ENCODE results near the gene ASCC2.

ASCC2 gene

GRCh38 chr22:29787371-29787980, 50.6 kb downstream of the ASCC2 start:
- DNase-seq (ENCODE audit: low read depth): no peak

DNA sequence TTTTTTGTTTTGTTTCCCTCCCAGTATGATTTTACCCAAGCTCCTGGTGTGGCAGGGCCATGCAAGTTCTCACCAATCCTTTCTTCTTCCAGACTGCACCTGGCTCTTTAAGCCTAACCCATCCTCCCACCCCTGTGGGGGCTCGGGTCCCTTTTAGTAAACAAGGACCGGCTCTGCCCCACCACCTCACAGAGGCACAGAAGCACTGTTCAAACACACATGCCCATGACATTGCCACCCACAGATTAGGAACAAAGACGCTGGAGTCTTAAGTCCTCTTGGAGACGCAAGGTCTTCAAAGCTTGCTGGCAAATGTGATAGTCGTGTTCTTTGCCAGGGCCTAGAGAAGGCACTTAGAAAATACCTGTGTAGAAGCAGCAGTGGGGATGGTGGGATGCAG, 52.0 kb downstream of the ASCC2 start:
- no peak for DNase-seq (ENCODE audit: low read depth)

DNA sequence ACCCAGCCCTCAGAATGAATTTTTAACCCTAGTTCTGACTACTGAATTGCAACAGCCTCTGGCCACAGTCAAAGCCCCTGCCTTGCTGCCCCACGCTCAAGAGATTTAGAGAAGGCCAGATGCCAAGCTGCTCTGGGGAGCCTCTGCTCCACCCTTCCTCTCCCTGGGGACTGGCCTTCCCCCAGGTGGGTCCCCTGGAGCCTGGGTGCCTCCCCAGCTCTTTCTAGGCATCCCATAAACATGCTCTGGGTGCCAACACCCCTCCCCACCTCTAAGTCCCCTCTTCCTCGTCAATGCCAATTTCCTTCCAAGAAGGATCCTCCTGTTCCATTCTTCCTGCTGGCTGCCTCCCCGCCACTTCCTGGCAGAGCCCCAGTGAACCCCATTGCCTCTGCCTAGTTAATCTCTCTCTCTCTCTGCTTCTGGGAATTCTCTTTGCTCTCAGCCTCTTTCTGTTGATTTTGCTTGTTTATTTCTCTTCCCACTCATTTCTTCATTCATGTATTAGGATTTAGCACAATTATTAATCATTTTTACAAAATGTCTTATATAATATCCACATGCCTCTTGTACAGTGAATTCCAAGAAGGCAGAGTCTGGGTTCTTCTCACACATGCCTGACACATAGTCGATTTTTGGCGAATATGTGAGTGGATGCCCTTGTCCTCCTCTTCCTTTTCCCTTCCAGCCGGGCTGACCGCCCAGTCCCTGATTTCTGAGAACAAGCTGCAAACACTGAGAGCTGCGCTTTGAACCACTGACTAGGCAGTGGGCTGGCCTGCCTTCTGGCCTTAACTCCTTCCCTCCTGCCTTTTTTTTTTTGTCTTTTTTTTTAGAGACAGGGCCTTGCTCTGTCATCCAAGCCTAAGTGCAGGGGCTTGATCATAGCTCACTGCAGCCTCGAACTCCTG, 53.4 kb downstream of the ASCC2 start:
- no peak for DNase-seq (ENCODE audit: low read depth)

GRCh38 chr22:29782061-29782845, 55.8 kb downstream of the ASCC2 start:
- no peak for DNase-seq (ENCODE audit: low read depth)

- peak; percentile 64 for DNase-seq (ENCODE audit: low read depth)
Observed at GRCh38 chr22:29780748-29781676, 57.1 kb downstream of the ASCC2 start.

DNA sequence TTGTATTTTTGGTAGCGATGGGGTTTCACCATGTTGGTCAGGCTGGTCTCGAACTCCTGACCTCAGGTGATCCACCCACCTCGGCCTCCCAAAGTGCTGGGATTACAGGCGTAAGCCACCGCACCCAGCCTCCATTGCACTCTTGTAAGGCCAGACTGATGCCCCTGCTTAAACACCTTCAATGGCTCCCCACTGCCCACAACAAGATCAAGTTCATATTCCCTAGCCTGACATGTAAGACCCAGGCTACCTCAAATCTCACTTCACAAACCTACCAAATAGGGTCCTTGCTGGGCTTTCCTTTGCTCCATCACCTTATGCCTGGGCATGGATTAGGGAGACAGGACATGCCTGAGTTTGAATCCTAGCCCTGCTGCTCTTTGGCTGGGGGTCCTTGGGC, 57.9 kb downstream of the ASCC2 start:
- no peak for DNase-seq (ENCODE audit: low read depth)

DNA sequence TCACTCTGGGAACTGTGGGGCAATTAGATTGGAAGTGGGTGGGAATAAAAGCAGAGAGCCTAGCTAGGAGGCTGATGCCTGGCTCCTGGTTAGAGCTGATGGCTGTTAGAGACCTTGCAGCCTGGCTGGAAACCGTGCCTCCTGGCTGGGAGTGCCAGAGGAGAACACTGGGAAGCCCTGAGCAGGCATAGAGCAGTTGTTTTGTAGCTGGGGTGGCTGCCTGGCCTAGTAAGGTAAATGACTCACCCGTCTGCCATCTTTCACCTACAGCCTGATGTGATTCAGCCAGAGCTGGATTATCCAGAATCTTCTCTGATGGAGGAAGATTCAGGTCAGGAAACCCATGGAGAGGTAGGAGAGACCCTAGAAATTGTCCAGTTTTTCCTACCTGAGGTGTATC, 64.8 kb downstream of the ASCC2 start:
- DNase-seq (ENCODE audit: low read depth): no peak

- DNase-seq (ENCODE audit: low read depth): peak; percentile 82
Observed at GRCh38 chr22:29772170-29772641, 65.9 kb downstream of the ASCC2 start.

DNA sequence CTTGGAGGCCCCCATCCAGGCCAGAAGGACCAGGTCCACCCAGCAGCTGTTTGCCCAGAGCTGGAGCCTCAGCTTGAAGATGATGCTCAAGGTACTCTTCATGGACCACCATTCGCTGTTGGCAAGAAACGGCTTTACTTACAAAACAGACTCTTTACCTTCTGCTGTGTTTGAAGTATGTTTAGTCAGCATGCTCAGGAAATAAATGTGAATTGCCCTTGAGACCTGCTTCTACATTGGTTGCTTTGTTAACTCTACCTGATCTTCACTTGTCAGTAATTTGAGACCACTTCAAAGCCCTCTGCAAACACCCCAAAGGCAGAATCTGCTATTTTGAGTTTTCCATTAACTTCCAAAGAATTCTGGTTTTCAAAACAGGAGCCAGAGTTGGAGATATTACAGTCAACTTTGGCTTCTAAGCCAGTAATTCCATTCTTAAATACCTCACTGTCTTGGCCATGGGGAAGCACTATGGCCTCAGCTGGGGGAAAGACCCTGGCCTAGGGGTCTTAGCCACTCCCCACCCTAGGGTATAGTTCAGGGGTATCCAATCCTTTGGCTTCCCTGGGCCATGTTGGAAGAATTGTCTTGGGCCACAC, 68.3 kb downstream of the ASCC2 start:
- no peak for DNase-seq (ENCODE audit: low read depth)

- DNase-seq (ENCODE audit: low read depth): no peak
Observed at GRCh38 chr22:29768052-29768693, 69.9 kb downstream of the ASCC2 start.

DNA sequence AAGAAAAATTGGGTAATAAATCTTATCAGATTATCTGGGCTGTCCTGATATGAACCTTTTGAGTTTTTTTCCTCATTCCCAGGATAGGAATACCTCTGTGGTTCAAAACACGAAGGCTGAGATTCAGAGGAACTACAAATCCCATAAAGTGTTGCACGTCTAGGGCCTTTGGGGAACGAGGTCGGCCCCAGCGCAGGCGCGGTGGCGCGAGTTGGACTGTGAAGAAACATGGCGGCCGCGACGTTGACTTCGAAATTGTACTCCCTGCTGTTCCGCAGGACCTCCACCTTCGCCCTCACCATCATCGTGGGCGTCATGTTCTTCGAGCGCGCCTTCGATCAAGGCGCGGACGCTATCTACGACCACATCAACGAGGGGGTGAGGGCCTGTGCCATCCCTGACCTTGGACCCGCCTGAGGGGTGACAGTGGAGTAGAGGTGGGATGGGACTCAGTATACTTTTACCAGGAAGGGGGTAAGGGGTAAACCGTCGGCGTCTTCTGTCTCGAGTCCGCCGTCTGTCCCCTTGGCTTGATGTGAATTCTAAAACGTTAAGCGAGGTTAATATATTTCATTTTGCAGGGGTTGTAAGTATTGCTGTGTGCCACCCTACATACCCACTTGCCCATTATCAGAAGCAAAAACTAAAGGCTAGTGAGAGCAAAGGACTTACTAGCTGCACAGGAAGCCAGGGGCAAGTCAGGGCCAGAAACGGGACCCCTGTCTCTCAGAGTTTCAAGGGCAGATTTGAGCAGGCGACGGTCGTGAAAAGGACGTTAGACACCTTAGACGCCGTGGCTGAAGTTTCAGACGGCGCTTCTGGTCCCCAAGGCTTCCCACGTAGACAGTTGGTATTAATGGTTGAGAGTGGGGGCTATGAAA, 70.7 kb downstream of the ASCC2 start, which contains the start of gene UQCR10:
UQCR10 (plus strand) TSS at position 199 of the 881 bp plus-strand sequence; CDS start at position 229, 30 bp downstream.
- peak; percentile 73 for DNase-seq (ENCODE audit: low read depth)

GRCh38 chr22:29766632-29767170, 71.4 kb downstream of the ASCC2 start, which contains the start of gene ZMAT5:
TSS of gene ZMAT5 (minus strand) at chr22:29767007. CDS start at chr22:29748544, 18,463 bp downstream.
- DNase-seq (ENCODE audit: low read depth): peak; percentile 93

DNA sequence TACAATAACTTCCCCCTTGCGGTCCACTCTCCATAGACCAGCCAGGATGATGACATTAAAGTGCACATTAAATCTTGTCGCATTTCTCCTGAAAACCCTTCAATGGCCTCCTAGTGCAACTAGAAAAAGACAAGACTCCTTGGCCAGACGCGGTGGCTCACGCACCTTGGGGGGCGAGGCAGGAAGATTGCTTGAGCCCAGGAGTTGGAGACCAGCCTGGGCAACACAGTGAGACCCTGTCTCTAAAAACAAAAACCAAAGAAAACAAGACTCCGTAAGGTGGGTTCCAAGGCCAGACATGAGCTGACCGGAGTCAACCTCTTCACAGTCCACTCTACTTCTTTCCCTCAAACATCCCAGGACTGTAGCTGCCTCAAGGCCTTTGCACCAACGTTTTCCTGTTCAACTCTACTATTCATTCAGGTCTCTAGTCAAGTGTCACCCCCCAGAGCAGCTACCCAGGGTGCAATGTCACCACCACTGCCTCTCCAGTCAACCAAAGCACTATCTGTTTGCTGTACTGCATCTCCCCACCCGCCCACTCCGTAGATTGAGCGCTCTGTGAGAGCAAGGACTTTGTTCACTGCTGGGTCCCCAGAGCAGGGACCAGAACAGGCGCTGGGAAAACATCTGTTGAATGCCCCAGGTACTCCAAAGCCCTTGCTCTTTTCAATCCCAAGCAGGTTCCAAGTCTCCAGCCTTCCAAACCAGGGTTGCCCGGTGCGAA, 72.0 kb downstream of the ASCC2 start:
- no peak for DNase-seq (ENCODE audit: low read depth)

- no peak for DNase-seq (ENCODE audit: low read depth)
Observed at GRCh38 chr22:29762263-29762662, 75.8 kb downstream of the ASCC2 start.

- DNase-seq (ENCODE audit: low read depth): no peak
Observed at GRCh38 chr22:29758959-29759358, 79.1 kb downstream of the ASCC2 start.

GRCh38 chr22:29758068-29758622, 79.9 kb downstream of the ASCC2 start:
- DNase-seq (ENCODE audit: low read depth): no peak

GRCh38 chr22:29757096-29757495, 81.0 kb downstream of the ASCC2 start:
- no peak for DNase-seq (ENCODE audit: low read depth)

GRCh38 chr22:29756341-29756740, 81.7 kb downstream of the ASCC2 start:
- no peak for DNase-seq (ENCODE audit: low read depth)

Measured in GM04504 (cell line).